GM13976 (cell line): Measurements from ENCODE around the gene PERM1.
A peak's percentile ranks its signal among the peaks of the same experiment; 100 is the strongest.

ENCODE experiments used
- DNase-seq: peaks from one replicate; pipeline ENCODE4 v3.0.0; 2012; ENCODE audit warnings: low spot score
- in situ Hi-C: fragments of 300-500 bp; cut with MboI; formaldehyde crosslinking; loops from one replicate; pipeline ENCODE4 v1.12.0; 2022; ENCODE audit warnings: low sequenced_read_pairs, mixed read lengths, inconsistent platforms; ENCODE audit not compliant: unreplicated experiment
- TF ChIP-seq, protein P1 (sequence below): IDR thresholded peaks from 2 replicates; pipeline ENCODE4 v1.5.1; 2012; ENCODE audit warnings: borderline replicate concordance, mild to moderate bottlenecking; ENCODE audit not compliant: insufficient read depth; ENCODE audit errors: extremely low read depth, missing control alignments, control extremely low read depth

Gene PERM1

DNA sequence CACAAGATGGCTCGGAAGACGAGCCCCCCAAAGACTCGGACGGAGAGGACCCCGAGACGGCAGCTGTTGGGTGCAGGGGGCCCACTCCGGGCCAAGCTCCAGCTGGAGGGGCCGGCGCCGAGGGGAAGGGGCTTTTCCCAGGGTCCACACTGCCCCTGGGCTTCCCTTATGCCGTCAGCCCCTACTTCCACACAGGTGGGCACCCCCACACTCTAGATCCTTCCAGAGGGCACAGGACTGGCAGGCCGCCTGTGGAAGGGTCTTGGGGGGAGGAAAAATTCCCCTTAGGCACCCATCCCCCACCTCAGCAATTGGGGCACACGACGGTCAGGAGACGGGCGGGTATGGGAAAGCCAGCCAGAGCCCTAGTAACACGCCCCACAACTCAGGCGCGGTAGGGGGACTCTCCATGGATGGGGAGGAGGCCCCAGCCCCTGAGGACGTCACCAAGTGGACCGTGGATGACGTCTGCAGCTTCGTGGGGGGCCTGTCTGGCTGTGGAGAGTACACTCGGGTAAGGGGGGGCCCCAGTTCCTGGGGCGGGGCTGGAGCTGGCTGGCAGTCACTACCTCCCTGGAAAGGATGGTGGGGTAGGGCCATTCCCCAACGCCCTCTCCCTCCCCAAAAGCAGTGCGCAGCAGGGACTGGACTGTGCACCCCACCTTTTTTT lies 38.9 kb downstream of the PERM1 start:
- TF ChIP-seq, protein P1, sequence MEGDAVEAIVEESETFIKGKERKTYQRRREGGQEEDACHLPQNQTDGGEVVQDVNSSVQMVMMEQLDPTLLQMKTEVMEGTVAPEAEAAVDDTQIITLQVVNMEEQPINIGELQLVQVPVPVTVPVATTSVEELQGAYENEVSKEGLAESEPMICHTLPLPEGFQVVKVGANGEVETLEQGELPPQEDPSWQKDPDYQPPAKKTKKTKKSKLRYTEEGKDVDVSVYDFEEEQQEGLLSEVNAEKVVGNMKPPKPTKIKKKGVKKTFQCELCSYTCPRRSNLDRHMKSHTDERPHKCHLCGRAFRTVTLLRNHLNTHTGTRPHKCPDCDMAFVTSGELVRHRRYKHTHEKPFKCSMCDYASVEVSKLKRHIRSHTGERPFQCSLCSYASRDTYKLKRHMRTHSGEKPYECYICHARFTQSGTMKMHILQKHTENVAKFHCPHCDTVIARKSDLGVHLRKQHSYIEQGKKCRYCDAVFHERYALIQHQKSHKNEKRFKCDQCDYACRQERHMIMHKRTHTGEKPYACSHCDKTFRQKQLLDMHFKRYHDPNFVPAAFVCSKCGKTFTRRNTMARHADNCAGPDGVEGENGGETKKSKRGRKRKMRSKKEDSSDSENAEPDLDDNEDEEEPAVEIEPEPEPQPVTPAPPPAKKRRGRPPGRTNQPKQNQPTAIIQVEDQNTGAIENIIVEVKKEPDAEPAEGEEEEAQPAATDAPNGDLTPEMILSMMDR = no peak
- DNase-seq = no peak
- in situ Hi-C loops = no loop called here

DNA sequence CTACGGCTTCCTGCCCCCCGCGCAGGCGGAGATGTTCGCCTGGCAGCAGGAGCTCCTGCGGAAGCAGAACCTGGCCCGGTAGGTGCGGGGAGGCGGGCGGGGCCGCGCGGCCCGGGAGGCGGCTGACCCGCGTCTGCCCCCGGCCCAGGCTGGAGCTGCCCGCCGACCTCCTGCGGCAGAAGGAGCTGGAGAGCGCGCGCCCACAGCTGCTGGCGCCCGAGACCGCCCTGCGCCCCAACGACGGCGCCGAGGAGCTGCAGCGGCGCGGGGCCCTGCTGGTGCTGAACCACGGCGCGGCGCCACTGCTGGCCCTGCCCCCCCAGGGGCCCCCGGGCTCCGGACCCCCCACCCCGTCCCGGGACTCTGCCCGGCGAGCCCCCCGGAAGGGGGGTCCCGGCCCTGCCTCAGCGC lies 39.5 kb downstream of the PERM1 start:
- TF ChIP-seq, protein P1 = no peak
- in situ Hi-C loops = no loop called here
- no peak for DNase-seq

DNA sequence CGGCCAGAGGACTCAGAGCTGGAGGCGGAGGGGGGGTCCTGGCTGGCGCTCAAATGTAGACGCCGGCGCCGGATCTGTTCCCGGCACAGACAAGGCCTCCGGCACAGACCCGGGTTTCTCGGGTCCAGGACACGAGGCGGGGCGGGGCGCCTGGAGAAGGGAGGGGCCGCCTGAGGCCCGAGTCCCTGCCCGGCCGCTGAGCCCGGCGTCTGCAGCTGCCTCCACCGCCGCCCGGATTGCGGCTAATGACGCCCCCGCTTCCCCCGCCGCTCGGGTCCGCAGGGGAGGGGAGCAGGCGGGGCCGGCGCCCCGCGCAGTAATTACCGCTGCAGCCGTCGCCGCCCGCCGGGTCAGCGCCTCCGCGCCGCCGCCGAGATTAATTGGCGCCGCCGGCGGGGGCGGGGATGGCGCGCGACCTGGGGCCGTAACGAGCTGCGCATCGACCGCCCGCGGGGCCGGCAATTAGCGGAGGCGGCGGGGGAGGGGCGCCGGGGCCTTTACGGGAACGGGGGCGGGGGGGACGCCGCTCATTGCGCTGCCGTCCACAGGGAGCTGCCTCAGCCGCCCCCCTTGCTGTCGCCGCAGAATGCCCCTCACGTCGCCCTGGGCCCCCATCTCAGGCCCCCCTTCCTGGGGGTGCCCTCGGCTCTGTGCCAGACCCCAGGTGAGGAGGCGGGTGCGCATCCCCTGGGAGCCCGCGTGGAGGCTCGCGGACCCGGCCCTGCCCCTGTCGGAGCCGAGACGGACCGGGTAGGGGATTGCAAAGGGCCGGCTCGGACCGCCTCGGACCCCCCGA lies 40.1 kb downstream of the PERM1 start:
- DNase-seq = peak; percentile 76
- in situ Hi-C loops = no loop called here
- TF ChIP-seq, protein P1 = no peak

DNA sequence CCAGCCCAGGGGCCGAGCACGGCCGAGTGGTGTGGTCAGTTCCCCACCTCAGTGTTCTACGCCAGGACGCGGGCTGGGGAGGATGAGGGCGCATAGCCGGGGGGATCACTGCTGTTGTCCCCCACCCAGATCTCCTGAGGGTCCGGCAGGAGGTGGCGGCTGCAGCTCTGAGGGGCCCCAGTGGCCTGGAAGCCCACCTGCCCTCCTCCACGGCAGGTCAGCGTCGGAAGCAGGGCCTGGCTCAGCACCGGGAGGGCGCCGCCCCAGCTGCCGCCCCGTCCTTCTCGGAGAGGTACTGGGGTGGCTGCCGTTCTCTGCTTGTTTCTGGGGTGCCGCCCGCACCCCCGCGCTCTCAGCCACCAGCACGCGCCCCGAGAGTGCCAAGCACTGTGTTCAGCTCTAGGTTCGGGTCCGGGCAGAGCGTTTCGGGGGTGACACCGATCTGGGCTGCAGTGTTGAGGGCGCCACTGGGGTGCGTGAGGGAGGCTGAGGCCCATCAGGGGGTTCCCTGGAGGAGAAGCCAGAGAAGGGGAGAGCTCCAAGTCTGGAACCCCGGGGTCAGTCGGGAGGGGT lies 40.8 kb downstream of the PERM1 start:
- no peak for DNase-seq
- in situ Hi-C loops = no loop called here
- TF ChIP-seq, protein P1 = no peak

DNA sequence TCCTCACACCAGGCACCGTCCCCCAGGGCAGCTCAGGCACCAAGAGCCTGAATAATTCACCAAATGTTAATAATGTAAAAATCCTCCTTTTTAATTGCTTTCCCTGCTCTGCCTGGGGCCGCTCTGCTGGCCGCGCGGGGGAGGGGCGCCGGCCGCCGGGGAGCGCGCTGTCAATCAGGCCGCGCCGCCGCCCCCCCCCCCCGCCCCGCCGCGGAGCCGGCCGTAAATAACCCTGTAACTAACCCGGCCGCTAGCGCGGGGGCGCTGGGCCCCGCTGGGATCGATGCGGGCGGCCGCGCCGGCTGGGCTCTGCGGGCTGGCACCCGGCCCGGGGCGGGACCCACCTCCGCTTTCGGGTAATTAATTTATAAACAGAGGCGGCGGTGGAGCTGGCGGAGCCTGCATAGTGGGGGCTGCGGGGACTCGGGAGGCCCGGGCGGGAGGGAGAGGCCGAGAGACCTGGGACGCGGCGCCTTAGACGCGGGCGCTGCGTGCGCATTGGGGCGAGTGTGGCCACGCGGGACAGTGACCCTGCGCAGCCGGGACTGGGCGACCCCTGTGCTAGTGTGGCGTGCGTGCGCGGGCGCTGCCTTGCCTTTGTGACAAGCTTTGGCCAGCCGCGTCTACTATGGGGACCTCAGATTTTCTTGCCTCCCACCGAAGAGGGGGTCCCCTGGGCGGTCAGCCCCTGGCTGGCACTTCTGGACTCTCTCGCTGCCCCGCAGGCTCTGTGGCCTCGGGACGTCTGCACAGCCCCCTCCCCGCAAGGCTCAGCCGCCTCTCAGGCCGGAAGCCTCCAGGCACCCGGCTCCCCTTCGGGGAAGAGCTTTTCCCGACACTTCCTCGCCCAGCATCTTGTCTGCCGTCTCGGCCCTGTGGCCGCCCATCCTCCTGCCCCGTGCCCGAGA lies 41.5 kb downstream of the PERM1 start:
- in situ Hi-C loops = no loop called here
- TF ChIP-seq, protein P1 = no peak
- peak; percentile 80 for DNase-seq

DNA sequence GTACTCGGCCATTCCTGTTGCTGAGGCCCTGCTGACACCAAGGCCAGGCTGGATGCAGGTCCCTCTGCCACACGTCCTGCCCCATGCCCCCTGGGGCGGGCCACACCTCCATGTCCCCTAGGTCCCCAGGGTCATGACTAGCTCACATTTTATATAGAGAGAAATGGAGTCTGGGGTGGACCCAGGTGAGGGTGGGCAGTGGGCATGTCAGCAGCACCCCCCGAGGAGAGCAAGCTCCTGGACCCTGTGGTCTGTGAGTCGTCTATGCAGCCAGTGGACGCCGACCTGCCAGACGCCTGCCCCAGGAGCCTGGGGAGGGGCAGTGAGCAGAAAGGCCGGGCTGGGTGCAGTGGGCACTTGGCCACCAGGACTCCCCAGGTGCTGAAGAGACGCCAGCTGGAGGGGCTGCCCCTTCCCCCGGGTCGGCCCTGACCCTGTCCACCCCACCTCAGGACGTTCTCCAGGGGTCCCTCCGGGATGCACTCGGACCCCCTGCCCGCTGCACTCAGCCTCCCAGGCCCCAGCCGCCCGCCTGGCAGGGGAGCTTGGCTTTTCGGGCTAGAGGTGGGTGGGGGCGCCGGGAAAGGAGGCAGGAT lies 42.3 kb downstream of the PERM1 start:
- in situ Hi-C loops = no loop called here
- TF ChIP-seq, protein P1 = no peak
- DNase-seq = no peak
